ENCODE measurements around the gene UBE2F.
A peak's percentile ranks its signal among the peaks of the same experiment; 100 is the strongest.
"Not testable (repeated sequence)": the region's sequence is repeated elsewhere in the genome, so short reads cannot be mapped to it uniquely, and the experiment has no call there.

UBE2F gene

DNA sequence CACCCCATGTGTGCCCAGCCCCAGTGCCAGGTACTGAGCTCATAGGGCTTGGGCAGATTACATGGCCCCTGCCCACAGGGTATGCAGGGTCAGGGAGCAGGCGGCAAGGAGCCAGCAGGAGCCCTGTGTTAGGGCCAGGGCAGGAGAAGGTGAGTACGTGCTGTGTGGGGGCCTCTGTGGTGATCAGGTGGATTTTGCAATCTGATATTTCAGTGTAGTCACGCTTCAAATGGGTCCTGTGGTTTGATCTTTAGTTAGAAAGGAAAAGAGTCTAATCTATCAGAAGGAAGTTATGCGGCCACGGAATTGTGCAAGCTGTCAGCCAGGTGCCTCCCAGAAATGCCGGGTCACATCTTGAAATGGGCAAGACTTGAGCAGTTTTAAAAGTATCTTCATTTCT, 13.9 kb downstream of the UBE2F start:
- DNase-seq: no peak

- not testable (repeated sequence) for DNase-seq
These were observed 14.8 kb downstream of the UBE2F start for GRCh38 chr2:237981621-237982020.

- DNase-seq: no peak
These were observed 15.4 kb downstream of the UBE2F start for GRCh38 chr2:237982039-237982725.

DNA sequence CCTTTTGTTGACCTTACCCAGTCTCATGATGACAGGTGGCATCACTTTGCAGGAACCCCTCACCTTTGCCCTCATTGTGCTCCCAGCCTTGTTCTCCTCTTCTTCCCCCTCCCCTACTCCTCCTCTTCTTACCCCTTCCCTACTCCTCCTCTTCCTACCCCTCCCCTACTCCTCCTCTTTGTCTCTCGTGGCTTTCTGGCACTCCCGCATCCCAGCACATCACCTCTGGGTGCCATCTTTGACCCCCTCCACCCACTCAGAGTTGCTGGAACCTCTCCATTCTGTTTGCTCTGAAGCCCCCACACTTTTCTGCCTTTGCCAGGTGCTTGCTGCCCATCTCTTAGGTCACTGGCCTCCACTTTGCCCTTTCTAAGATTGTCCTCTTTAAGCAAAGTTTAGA, 17.1 kb downstream of the UBE2F start:
- DNase-seq: no peak

DNA sequence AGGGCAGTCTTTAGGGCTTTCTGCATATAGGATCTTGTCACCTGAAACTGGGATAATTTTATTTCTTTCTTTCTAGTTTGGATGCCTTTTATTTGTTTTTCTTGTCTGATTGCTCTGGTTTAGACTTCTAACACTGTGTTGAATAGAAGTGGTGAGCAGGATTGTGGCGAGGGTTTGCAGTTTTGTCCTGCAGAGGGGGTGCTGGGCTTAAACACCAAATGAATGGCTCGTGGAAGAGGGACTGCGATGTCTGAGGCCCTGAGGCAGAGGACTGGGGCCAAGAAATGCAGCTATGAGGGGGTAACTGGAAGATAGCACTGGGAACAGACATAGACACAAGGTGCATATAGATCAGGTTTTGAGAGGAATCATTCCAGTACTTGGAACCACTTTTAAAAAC, 20.5 kb downstream of the UBE2F start:
- peak in 1 of 2 experiments; percentile 1 for DNase-seq

DNA sequence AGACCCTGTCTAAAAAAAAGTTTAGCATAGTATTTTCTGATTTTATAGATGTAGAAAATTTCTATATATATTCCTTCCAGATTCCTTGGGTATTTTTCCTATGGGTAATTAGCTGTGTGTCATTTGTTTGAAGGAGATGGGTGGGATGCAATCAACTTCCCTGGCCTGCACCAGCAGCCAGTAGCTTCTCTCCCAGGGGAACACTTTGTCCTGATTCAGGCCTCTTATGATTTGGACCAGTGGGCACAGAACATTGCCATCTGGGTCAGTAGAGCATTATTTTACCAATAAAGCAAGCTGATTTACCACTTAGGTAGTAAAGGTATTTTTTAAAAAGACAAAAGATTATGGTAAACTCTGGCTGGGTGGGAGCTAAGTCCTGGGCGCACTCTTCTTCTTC, 26.9 kb downstream of the UBE2F start:
- no peak for DNase-seq

DNA sequence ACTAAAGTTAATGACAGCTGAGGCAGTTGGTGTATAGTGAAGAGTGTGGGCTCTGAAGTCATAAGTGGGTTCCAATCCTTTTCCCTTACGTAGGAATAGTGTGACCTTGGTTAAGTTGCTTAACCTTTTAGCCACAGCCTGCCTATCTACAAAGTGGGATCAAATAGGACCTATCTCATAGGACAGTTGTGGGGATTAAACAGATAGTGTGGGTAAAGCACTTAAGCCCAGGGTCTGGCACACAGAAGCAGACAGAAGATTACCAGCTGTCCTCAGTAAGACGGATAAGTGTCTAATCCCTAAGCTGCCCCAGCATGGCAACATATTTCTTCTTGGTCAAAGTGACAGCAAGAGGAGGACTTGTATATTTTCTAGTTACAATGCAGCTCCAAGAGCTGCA, 28.2 kb downstream of the UBE2F start:
- DNase-seq: no peak

- no peak for DNase-seq
These were observed 29.3 kb downstream of the UBE2F start for GRCh38 chr2:237996021-237996593.

DNA sequence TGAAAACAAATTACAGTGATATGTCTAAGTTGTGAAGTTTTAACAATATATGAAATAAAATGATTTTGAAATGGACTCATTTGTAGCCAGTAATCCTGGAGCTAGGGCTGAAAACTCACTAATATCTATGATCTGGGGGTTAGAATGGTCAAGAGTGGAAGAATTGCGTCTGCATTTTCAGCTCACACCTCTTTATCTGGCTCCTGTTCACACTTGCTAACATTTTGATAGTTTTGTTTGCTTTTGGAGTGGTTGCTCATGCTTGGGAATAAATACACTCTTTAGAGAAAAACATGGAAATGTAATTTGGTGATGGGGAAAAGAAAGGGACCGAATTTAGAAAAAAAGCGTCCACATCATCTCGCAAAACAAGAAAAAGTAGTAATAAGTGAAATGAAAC, 30.7 kb downstream of the UBE2F start:
- no peak for DNase-seq

GRCh38 chr2:237998530-237998929, 31.7 kb downstream of the UBE2F start:
- no peak for DNase-seq

GRCh38 chr2:238003234-238004031, 36.6 kb downstream of the UBE2F start:
- DNase-seq: no peak

DNA sequence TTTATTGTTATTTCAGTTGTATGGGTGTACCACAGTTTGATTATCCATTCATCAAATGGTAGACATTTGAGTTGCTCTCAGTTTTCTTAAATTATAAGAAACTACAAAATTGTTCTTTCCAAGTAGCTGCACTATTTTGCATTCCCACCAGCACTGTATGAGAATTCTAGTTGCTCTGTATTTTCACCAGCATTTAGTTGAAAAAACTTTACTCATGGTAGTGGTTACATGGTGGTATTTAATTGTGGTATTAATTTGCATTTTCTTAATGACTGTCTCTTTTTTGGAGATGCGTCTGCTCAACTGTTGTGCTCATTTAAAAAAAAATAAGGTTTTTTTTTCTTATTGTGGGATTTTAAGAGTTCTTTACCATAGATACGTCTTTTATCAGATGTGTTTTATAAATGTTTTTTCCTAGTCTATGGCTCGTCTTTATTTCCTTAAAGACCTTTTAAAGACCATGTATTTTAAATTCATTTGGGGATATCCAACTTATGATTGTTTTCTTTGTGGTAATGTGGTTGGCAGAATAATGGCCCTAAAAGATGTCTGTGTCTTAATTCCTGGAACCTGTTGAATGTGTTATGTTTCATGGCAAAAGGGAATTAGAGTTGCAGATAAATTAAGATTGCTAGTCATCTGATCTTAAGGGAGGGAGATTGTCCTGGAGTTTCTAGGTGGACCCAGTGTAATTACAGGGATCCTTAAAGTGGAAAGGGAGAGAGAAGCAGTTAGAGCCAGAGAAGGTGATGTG, 37.4 kb downstream of the UBE2F start:
- DNase-seq: no peak

- no peak for DNase-seq
These were observed 38.7 kb downstream of the UBE2F start for GRCh38 chr2:238005528-238005927.

DNA sequence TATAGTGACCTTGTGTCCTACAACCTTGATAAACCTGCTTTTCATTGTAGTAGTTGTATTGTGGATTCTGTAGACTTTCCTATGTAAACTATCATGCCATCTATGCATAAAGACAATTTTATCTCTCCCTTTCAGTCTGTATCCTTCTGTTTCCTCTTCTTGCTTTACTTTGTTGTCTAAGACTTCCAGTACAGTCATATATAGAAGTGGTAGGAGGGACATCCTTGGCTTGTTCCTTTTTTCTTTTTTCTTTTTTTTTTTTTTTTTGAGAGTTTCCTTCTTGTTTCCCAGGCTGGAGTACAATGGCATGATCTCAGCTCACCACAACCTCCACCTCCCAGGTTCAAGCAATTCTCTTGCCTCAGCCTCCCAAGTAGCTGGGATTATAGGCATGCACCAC, 39.7 kb downstream of the UBE2F start:
- peak in 1 of 2 experiments; percentile 0 for DNase-seq

GRCh38 chr2:238007924-238008323, 41.1 kb downstream of the UBE2F start:
- no peak for DNase-seq

DNA sequence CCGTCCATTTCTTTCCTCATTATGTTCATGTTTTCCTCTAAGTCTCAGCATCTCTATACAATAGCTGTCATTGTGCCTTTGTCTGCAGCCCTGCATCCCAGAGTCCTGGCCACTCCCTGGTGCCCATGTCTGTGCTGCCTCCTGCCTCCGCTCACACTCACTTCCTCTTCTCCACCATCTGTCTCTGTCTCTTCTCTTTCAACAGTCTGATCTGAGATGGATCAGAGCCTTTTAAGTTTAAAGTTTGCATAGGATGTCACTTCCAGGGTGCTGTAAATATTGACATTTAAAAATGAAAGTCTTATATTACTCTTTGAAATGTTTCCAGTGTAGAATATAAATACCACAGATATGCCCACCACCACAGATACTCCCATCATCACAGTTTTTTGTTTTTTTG, 42.7 kb downstream of the UBE2F start:
- DNase-seq: peak; percentile 0 to 9

- DNase-seq: no peak
These were observed 43.8 kb downstream of the UBE2F start for GRCh38 chr2:238010572-238010971.

DNA sequence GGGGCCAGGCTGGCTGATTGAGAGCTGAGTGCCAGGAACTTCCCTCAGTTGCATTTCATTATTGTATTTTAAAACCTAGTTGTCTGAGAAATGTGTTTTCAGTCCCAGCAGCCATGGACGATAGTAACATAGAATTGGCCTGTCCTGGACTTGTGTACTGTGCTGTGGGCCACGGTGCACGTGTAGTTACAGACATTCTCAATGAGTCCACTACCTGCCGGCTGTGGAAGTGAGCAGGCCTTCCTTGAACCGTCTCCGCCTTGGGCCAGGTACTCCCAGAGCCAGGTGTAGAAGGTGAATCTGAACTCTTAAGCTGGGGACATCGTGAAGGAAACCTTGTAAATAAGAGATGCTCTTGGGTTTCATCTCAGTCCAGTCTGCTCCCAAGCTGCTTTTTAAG, 47.0 kb downstream of the UBE2F start:
- no peak for DNase-seq

DNA sequence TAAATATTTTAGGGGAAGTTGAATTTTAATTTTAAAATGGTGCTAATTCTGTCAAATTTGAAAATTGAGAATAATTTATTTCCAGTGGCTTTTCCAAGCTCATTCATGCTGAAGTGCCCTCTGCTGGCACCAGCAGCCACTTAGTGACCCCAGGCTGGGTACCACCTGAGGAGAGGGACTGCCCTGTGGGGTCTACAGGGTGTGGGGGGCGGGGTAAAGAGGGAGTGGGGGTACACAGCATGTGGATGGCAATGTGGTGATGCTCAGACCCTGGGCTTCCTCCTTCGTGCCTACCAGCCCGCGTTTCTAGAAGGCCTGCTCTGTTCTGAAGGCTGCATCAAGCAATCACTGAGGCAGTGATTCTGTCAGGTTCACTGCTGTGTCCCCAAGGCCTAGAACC, 48.9 kb downstream of the UBE2F start:
- no peak for DNase-seq

- no peak for DNase-seq
These were observed 49.7 kb downstream of the UBE2F start for GRCh38 chr2:238016526-238016925.

GRCh38 chr2:238019962-238020361, 53.1 kb downstream of the UBE2F start:
- DNase-seq: no peak

- no peak for DNase-seq
These were observed 54.0 kb downstream of the UBE2F start for GRCh38 chr2:238020816-238021215.

GRCh38 chr2:238021327-238021726, 54.5 kb downstream of the UBE2F start:
- no peak for DNase-seq

Measured in Kasumi-1 (cell line).